ENCODE data around the gene ETV5.
A peak's percentile ranks its signal among the peaks of the same experiment; 100 is the strongest.

The ETV5 gene

GRCh38 chr3:186004671-186005070, 104.2 kb downstream of the ETV5 start:
- H3K4me3 Mint-ChIP-seq, result no peak overlapping the region
- H3K4me1 Mint-ChIP-seq, result no peaks in the 10 kb centered on the region
- no peaks in the 10 kb centered on the region for H3K9me3 Mint-ChIP-seq
- H3K27ac Mint-ChIP-seq, result no peak overlapping the region
- H3K36me3 Mint-ChIP-seq (ENCODE audit: low read depth), result no peaks in the 10 kb centered on the region
- H3K27me3 Mint-ChIP-seq (ENCODE audit: low read depth), result peaks cover 6% of the 10 kb centered on the region
- no peak for TF ChIP-seq CTCF (IDR thresholded peaks at IDR 0.05; ENCODE audit: unreplicated experiment in 3 of 3)

- TF ChIP-seq CTCF (IDR thresholded peaks at IDR 0.05; ENCODE audit: unreplicated experiment in 3 of 3), result no peak
- H3K9me3 Mint-ChIP-seq, result no peaks in the 10 kb centered on the region
- H3K27me3 Mint-ChIP-seq (ENCODE audit: low read depth), result peaks cover 6% of the 10 kb centered on the region
- no peaks in the 10 kb centered on the region for H3K4me1 Mint-ChIP-seq
- H3K4me3 Mint-ChIP-seq, result no peak overlapping the region
- no peak overlapping the region for H3K27ac Mint-ChIP-seq
- H3K36me3 Mint-ChIP-seq (ENCODE audit: low read depth), result no peaks in the 10 kb centered on the region
These were observed 104.7 kb downstream of the ETV5 start for GRCh38 chr3:186004209-186004608.

- H3K27me3 Mint-ChIP-seq (ENCODE audit: low read depth), result peaks cover 6% of the 10 kb centered on the region
- TF ChIP-seq CTCF (IDR thresholded peaks at IDR 0.05; ENCODE audit: unreplicated experiment in 3 of 3), result no peak
- H3K9me3 Mint-ChIP-seq, result no peaks in the 10 kb centered on the region
- no peak overlapping the region for H3K4me3 Mint-ChIP-seq
- H3K4me1 Mint-ChIP-seq, result no peaks in the 10 kb centered on the region
- no peaks in the 10 kb centered on the region for H3K36me3 Mint-ChIP-seq (ENCODE audit: low read depth)
- H3K27ac Mint-ChIP-seq, result no peak overlapping the region
These were observed 105.3 kb downstream of the ETV5 start for GRCh38 chr3:186003610-186004009.

GRCh38 chr3:186002884-186003472, 105.9 kb downstream of the ETV5 start:
- peak in 1 of 3 experiments; percentile 7 for TF ChIP-seq CTCF (IDR thresholded peaks at IDR 0.05; ENCODE audit: unreplicated experiment in 3 of 3)
- peaks cover 6% of the 10 kb centered on the region for H3K27me3 Mint-ChIP-seq (ENCODE audit: low read depth)
- no peaks in the 10 kb centered on the region for H3K9me3 Mint-ChIP-seq
- H3K4me3 Mint-ChIP-seq, result no peak overlapping the region
- no peaks in the 10 kb centered on the region for H3K36me3 Mint-ChIP-seq (ENCODE audit: low read depth)
- no peak overlapping the region for H3K27ac Mint-ChIP-seq
- no peaks in the 10 kb centered on the region for H3K4me1 Mint-ChIP-seq

GRCh38 chr3:186001842-186002241, 107.0 kb downstream of the ETV5 start:
- H3K4me3 Mint-ChIP-seq, result no peak overlapping the region
- H3K36me3 Mint-ChIP-seq (ENCODE audit: low read depth), result no peaks in the 10 kb centered on the region
- no peak overlapping the region for H3K27ac Mint-ChIP-seq

More at GRCh38 chr3:186001842-186002241, 107.0 kb downstream of the ETV5 start:
- Mint-ChIP-seq H3K4me1 (no peaks in the 10 kb centered on the region), H3K9me3 (no peaks in the 10 kb centered on the region), H3K27me3 (ENCODE audit: low read depth) (peaks cover 6% of the 10 kb centered on the region)
- no peak for TF ChIP-seq CTCF (IDR thresholded peaks at IDR 0.05; ENCODE audit: unreplicated experiment in 3 of 3)
